Esophagus squamous epithelium (tissue), 5 donors: ENCODE data around the gene IRF2BPL. TPM values are rescaled to one million over a fixed set of nuclear protein-coding genes. Genes with fewer than 3 reads are reported as not detected.

Experiments
- DNase-seq: peaks from one replicate; lab custom pipeline; 2025; lab: John Stamatoyannopoulos, UW
- H3K27ac ChIP-seq, 4 donors: fragments of 200-600 bp; sonication (generic); one replicate each; pipeline ENCODE4 v1.5.1; 2016 to 2019; ENCODE audit warnings: mild to moderate bottlenecking in 1 of 4
- H3K27me3 ChIP-seq, 4 donors: fragments of 200-600 bp; sonication (generic); 1 replicate in 3 of 4; 2 replicates in 1 of 4; pipeline versions ENCODE4 v1.5.1 to v1.6.0; 2017 to 2021; ENCODE audit warnings: antibody characterized with exemption in 1 of 4
- H3K36me3 ChIP-seq, 3 donors: fragments of 200-600 bp; sonication (generic); one replicate each; pipeline ENCODE4 v1.5.1; 2016 to 2019
- H3K4me1 ChIP-seq, 3 donors: fragments of 200-600 bp; sonication (generic); one replicate each; pipeline ENCODE4 v1.5.1; 2017 to 2019
- H3K4me3 ChIP-seq, 4 donors: fragments of 200-600 bp; sonication (generic); 1 replicate in 3 of 4; 2 replicates in 1 of 4; pipeline ENCODE4 v1.5.1; 2016 to 2019; ENCODE audit warnings: mild to moderate bottlenecking in 2 of 4, moderate library complexity in 1 of 4
- H3K9me3 ChIP-seq, 3 donors: fragments of 200-600 bp; sonication (generic); one replicate each; pipeline ENCODE4 v1.5.1; 2016 to 2019
- CTCF ChIP-seq, 6 experiments: fragments of 450-650 bp in 4 of 6; fragments of 200-600 bp in 2 of 6; sonication (generic) in 2 of 6; IDR thresholded peaks; one replicate each; pipeline ENCODE4 v1.5.1; 2016 to 2019; ENCODE audit warnings: antibody characterized with exemption in 6 of 6, mild to moderate bottlenecking in 4 of 6, moderate library complexity in 4 of 6
- POLR2A ChIP-seq, 4 donors: fragments of 450-650 bp; IDR thresholded peaks; one replicate each; pipeline ENCODE4 v1.6.1; 2017; ENCODE audit warnings: antibody characterized with exemption in 4 of 4, mild to moderate bottlenecking in 4 of 4, moderate library complexity in 3 of 4
- WGBS, 2 donors: methylation state at CpG; one replicate each; pipeline ENCODE4 v1.1.5; 2018; 5-methylcytosine and 5-hydroxymethylcytosine counted together
- intact Hi-C: fragments of 100-400 bp; cut with DNase I; formaldehyde crosslinking; loops from one replicate; pipeline ENCODE4 v1.15.0; 2022
- total RNA-seq, 4 donors: library from RNA; depleted of rRNA; stranded (reverse); fragments of >200 nt; gene quantifications; one replicate each; pipeline ENCODE4 v1.1.0, GENCODE V29; 2016
- donor health status: DM: yes; HTN: yes; CAD: no.

Gene IRF2BPL
- total RNA-seq, 4 donors from 2014 or later, result 15.8 to 28.8 (median 24.0) TPM

GRCh38 chr14:77055306-77055705 lies 26.8 kb upstream of the IRF2BPL start:
- Histone ChIP-seq H3K9me3 (peaks cover 0 to 5% (median 0%) of the 10 kb centered on the region in 3 donors), H3K27me3 (no peaks in the 10 kb centered on the region), H3K27ac (peak overlapping the region in 2 of 4 donors; percentile 1 to 54), H3K4me1 (peaks cover 16 to 31% (median 18%) of the 10 kb centered on the region in 3 donors), H3K36me3 (no peaks in the 10 kb centered on the region), H3K4me3 (no peak overlapping the region)
- intact Hi-C loops, result no loop called here
- TF ChIP-seq CTCF (IDR thresholded peaks at IDR 0.05), result no peak
- no peak for TF ChIP-seq POLR2A (IDR thresholded peaks at IDR 0.05)
- WGBS, 2 donors, result 52 to 62% methylated on average over 3 to 5 of the region's 5 CpGs
- no peak for DNase-seq

- no peak overlapping the region for H3K4me3 ChIP-seq
- H3K4me1 ChIP-seq, result peaks cover 16 to 31% (median 18%) of the 10 kb centered on the region in 3 donors
- H3K9me3 ChIP-seq, result peaks cover 0 to 5% (median 0%) of the 10 kb centered on the region in 3 donors
- intact Hi-C loops, result no loop called here
- 45 to 75% methylated on average over 9 to 16 of the region's 21 CpGs for WGBS, 2 donors
- TF ChIP-seq CTCF (IDR thresholded peaks at IDR 0.05) (peak; percentile 73 to 95 (median 89)), POLR2A (IDR thresholded peaks at IDR 0.05) (no peak)
- H3K27ac ChIP-seq, result peak overlapping the region; percentile 60 to 83 (median 70)
- H3K36me3 ChIP-seq, result no peaks in the 10 kb centered on the region
- DNase-seq, result no peak
- H3K27me3 ChIP-seq, result no peaks in the 10 kb centered on the region
Observed at GRCh38 chr14:77053046-77053841, 24.7 kb upstream of the IRF2BPL start.

GRCh38 chr14:77052281-77053044 lies 24.0 kb upstream of the IRF2BPL start:
- Histone ChIP-seq H3K4me3 (no peak overlapping the region), H3K36me3 (no peaks in the 10 kb centered on the region), H3K9me3 (peaks cover 0 to 5% (median 0%) of the 10 kb centered on the region in 3 donors), H3K27ac (peak overlapping the region; percentile 60 to 83 (median 70)), H3K4me1 (peaks cover 16 to 31% (median 18%) of the 10 kb centered on the region in 3 donors), H3K27me3 (no peaks in the 10 kb centered on the region)
- no peak for DNase-seq
- TF ChIP-seq POLR2A (IDR thresholded peaks at IDR 0.05), result no peak
- TF ChIP-seq CTCF (IDR thresholded peaks at IDR 0.05), result no peak
- 40 to 66% methylated on average over 5 to 6 of the region's 8 CpGs for WGBS, 2 donors
- intact Hi-C loops, result no loop called here

GRCh38 chr14:77051116-77051515 lies 22.6 kb upstream of the IRF2BPL start:
- 53 to 56% methylated on average over 4 to 7 of the region's 11 CpGs for WGBS, 2 donors
- Histone ChIP-seq H3K9me3 (peaks cover 0 to 2% (median 0%) of the 10 kb centered on the region in 3 donors), H3K4me1 (peaks cover 26 to 43% (median 26%) of the 10 kb centered on the region in 3 donors), H3K36me3 (no peaks in the 10 kb centered on the region), H3K27me3 (no peaks in the 10 kb centered on the region), H3K27ac (peak overlapping the region; percentile 54 to 83 (median 78)), H3K4me3 (no peak overlapping the region)
- intact Hi-C loops, result no loop called here
- no peak for TF ChIP-seq POLR2A (IDR thresholded peaks at IDR 0.05)
- TF ChIP-seq CTCF (IDR thresholded peaks at IDR 0.05), result no peak
- DNase-seq, result no peak
